Measurements from ENCODE around the gene BBOX1. TPM values are rescaled to one million over a fixed set of nuclear protein-coding genes. Genes with fewer than 3 reads are reported as not detected.

The BBOX1 gene
- total and polyA plus RNA-seq, 7 donors, result 0.07 to 0.79 (median 0.10) TPM; not detected in 4

DNA sequence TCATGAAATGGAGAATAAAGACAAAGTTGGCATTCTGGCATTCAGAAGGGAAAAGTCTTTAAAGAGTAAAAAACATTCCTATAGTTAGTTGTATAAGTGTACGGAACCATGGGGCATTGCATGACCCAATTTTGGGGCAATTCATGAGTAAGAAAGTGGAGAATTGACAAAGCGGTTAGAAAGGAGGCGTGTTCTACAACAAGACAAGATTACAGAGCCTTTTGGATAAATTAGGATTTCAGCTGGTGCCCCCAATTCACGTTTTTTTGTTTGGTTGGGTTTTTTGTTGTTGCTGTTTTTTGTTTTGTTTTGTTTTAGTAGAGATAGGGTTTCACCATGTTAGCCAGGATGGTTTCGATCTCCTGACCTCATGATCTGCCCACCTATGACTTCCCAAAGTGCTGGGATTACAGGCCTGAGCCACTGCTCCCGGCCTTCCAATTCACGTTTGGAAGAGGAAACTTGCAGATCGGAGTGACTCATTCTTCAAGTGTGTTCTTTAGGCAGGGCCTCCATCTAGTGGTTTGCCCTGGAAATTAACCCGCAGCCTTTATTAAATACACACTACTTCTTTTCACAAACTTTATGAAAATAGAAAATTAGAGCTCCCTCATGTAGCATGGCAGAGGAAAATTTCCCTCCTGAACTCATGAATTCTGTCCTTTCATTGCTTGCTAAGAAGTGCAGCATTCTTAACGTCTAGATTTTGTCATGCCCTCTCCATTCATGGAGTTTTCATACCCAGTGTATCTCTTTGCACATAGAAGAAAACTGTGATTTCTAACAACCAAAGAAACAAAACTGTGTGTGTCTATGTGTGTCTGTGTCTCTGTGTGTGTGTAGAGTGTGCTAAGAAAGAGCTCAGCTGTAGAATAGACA is 118.1 kb downstream of the BBOX1 start:
- DNase-seq (peak; percentile 18 to 45), ATAC-seq (peak; percentile 73 to 98 (median 89))
- TF ChIP-seq CTCF (IDR thresholded peaks at IDR 0.05), result peak; percentile 74
- no peaks in the 10 kb centered on the region for H3K9me3 ChIP-seq
- H3K27me3 ChIP-seq (ENCODE audit: insufficient read depth in 3 of 3, low read length in 2 of 3), result no peaks in the 10 kb centered on the region
- 29 to 38% (median 31%) methylated on average over 10 of the region's 10 CpGs for WGBS, 3 donors
- H3K36me3 ChIP-seq (ENCODE audit: insufficient read depth in 1 of 2, low read depth in 1 of 2), result no peaks in the 10 kb centered on the region
- H3K4me3 ChIP-seq, result no peak overlapping the region
- H3K4me1 ChIP-seq, result no peaks in the 10 kb centered on the region
- intact Hi-C loops (cut with DNase I), result loop anchor here (2.0 to 5.0 kb wide), 3 partner anchors 404 to 861 kb away; no protein-coding TSS in a partner anchor
- no peak overlapping the region for H3K27ac ChIP-seq

DNA sequence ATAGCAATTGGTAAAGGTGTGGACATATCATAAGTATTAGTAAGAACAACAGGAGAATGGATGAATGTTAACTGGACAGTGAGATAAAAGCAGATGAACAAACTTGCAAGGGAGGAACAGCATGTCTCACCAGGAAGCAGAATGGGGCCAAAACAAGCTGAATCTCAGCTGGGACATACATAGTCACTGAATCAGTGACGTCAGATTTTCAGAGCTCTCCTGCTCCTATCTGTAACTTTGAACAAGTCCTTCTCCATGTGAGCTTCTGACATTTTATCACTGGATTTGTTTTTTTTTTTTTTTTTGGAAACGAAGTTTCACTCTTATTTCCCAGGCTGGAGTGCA is 118.7 kb downstream of the BBOX1 start:
- H3K9me3 ChIP-seq, result no peaks in the 10 kb centered on the region
- H3K36me3 ChIP-seq (ENCODE audit: insufficient read depth in 1 of 2, low read depth in 1 of 2), result no peaks in the 10 kb centered on the region
- intact Hi-C loops (cut with DNase I), result loop anchor here (2.0 to 5.0 kb wide), 3 partner anchors 405 to 862 kb away; no protein-coding TSS in a partner anchor
- no peak for TF ChIP-seq CTCF (IDR thresholded peaks at IDR 0.05)
- peak in 1 of 4 donors; percentile 8 for ATAC-seq
- no peaks in the 10 kb centered on the region for H3K4me1 ChIP-seq
- no peak overlapping the region for H3K27ac ChIP-seq
- no peak for DNase-seq
- 50 to 62% (median 52%) methylated on average over 2 of the region's 2 CpGs for WGBS, 3 donors
- H3K27me3 ChIP-seq (ENCODE audit: insufficient read depth in 3 of 3, low read length in 2 of 3), result no peaks in the 10 kb centered on the region
- no peak overlapping the region for H3K4me3 ChIP-seq

DNA sequence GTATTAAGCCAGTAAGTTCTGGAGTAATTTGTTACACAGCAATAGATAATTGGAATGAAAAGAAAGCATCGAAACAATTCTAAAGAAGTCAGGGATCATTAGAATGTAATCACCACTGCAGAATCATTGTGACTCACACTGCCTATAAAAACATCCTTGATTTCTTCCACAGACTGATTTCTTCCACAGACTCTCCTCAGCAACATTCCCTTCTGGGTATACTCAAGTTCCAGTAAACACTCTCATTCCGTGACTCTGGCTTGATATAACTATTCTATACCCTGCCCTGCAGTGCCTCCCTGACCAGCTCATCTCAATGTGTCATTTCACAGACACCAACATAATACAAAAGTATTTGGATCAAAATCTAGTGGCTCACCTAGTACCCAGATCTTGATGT is 120.5 kb downstream of the BBOX1 start:
- Histone ChIP-seq H3K4me1 (no peaks in the 10 kb centered on the region), H3K9me3 (no peaks in the 10 kb centered on the region), H3K36me3 (ENCODE audit: insufficient read depth in 1 of 2, low read depth in 1 of 2) (no peaks in the 10 kb centered on the region), H3K4me3 (no peak overlapping the region), H3K27me3 (ENCODE audit: insufficient read depth in 3 of 3, low read length in 2 of 3) (no peaks in the 10 kb centered on the region), H3K27ac (no peak overlapping the region)
- WGBS, 3 donors, result 71 to 85% (median 82%) methylated on average over 2 of the region's 2 CpGs
- intact Hi-C loops (cut with DNase I), result no loop called here
- DNase-seq, result no peak
- no peak for ATAC-seq
- no peak for TF ChIP-seq CTCF (IDR thresholded peaks at IDR 0.05)

- Histone ChIP-seq H3K4me3 (no peak overlapping the region), H3K9me3 (no peaks in the 10 kb centered on the region), H3K27ac (no peak overlapping the region), H3K27me3 (ENCODE audit: insufficient read depth in 3 of 3, low read length in 2 of 3) (no peaks in the 10 kb centered on the region), H3K4me1 (no peaks in the 10 kb centered on the region), H3K36me3 (ENCODE audit: insufficient read depth in 1 of 2, low read depth in 1 of 2) (no peaks in the 10 kb centered on the region)
- intact Hi-C loops (cut with DNase I), result no loop called here
- WGBS, 3 donors, result 30 to 59% (median 36%) methylated on average over 1 of the region's 1 CpG
- DNase-seq, result no peak
- no peak for ATAC-seq
- TF ChIP-seq CTCF (IDR thresholded peaks at IDR 0.05), result no peak
Observed at GRCh38 chr11:27162237-27162636, 121.6 kb downstream of the BBOX1 start.

Measured in psoas muscle (tissue), 8 donors.